Stimulated activated CD4-positive, alpha-beta T cell treated with anti-CD3 and anti-CD28 coated beads, Interleukin-1b, Interleukin-23, amount 100 ng/mL, for 48 hours (primary cell): ENCODE data around the gene PATZ1.
A peak's percentile ranks its signal among the peaks of the same experiment; 100 is the strongest.
"Not testable (repeated sequence)": the region's sequence is repeated elsewhere in the genome, so short reads cannot be mapped to it uniquely, and the experiment has no call there.

Source experiments
- DNase-seq: peaks from one replicate; pipeline ENCODE4 v3.0.0-alpha.2; 2020

PATZ1 gene

GRCh38 chr22:31346255-31346732 lies at the start of gene PATZ1:
Gene PATZ1, minus strand, starts transcription at chr22:31346346. Its CDS starts 744 bp downstream, at chr22:31345602.
- DNase-seq, result peak; percentile 77

- DNase-seq, result no peak
These were observed 48.2 kb upstream of the PATZ1 start for GRCh38 chr22:31394326-31394725.

GRCh38 chr22:31393893-31394292 lies 47.7 kb upstream of the PATZ1 start:
- peak; percentile 6 for DNase-seq

DNA sequence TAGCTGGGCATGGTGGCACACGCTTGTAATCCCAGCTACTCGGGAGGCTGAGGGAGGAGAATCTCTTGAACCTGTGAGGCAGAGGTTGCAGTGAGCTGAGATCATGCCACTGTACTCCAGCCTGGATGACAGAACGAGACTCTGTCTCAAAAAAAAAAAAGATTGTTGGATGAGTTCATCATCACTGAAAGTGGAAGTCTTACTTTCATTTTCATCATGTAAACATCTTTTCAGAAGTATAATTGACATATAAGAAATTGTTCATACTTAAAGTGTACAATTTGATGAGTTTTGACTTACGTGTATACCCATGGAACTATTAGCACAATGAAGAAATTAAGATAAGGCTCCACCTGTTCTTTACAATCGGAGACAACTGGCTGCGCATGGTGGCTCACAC lies 32.5 kb upstream of the PATZ1 start:
- not testable (repeated sequence) for DNase-seq

- no peak for DNase-seq
These were observed 32.0 kb upstream of the PATZ1 start for GRCh38 chr22:31378123-31378522.

GRCh38 chr22:31377612-31378011 lies 31.5 kb upstream of the PATZ1 start:
- DNase-seq, result no peak

DNA sequence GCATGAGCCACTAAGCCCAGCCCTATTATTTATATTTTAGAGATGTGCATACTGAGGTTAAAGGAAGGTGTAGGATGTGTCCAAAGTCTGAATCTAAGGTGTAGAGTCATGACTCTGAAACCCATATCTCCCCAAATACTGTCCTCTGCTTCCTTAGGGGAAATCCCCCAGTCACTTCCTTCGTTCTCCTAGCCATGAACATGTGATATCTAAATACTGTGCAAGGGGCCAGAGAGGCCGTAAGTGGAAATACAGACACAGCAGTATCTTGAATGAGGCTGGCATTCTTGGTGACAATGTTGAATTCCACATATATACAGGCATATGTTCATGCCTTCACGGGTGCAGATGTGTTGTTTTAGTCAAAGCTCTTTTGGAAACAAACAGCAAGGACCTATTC lies 21.3 kb upstream of the PATZ1 start:
- DNase-seq, result no peak

DNA sequence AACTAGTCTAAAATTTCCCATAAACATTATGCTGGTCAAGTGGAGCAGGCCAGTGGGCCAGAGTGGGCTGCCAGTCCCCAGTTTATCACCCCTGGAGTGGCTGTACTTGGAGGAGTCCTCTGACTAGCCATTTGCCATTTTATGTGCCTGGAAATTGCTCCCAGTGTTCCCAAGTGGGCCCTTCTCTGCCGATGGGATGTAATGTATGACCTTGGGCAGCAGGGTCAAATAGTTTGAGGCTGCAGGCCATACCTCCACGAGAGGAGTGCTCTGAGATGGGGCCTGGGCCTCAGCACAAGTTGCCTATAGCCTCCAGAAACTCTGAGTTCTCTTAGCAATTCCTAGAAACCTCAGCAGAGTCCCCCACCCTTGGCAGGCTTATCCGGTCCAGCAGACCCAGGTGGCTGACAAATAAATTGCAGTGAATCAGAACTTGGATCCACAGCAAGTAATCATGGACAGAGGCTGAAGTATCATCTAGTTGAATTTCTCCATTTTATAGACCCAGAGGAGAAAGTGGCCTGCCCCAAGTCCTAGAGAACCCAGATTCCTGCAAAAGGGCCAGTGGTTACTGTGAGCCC lies 17.8 kb upstream of the PATZ1 start:
- no peak for DNase-seq

DNA sequence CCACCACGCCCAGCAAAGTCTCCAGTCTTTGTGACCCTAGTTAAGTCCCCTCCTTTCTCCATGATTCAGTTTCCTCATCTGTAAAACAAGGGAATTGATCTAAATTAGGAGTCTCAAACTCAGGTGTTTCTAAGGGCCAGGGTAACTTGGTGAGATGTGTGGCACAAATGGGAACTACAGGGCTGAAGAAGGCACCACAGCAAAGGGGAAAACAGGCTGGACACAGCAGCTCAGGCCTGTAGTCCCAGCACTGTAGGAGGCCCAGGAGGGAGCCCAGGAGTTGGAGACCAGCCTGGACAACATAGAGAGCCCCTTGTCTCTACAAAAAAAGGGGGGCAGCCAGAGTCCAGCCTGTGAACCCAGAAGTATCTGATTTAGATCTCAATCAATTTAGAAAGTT lies 15.6 kb upstream of the PATZ1 start:
- DNase-seq, result no peak

DNA sequence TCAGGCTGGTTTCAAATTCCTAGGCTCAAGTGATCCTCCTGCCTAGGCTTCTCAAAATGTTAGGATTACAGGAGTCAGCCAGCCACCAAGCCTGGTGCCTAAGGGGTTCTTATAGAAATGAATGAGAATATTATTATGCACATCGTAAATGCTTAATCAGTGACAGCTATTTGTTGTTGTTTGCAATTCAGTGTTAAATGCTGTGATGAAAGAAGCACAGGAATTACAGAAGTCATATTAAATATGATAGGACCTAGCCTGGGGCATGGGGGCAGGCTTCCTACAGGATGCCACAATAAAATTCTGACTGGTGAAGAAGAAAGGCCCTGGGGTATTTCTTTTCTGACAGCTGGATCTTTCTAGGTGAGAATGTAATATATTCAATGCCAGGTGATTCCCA lies 13.9 kb upstream of the PATZ1 start:
- no peak for DNase-seq

DNA sequence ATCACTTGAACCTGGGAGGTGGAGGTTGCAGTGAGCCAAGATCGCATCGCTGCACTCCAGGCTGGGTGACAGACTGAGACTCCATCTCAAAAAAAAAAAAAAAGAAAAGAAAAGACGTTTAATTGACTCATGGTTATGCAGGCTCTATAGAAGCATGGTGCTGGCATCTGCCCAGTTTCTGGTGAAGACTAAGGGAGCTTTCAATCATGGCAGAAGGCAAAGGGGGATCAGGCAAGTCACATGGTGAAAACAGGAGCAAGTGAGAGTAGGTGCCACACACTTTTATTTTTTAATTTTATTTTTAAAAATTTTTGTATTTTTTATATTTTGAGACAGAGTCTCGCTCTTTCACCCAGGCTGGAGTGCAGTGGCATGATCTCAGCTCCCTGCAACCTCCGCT lies 8.4 kb upstream of the PATZ1 start:
- no peak for DNase-seq

- no peak for DNase-seq
These were observed 4.3 kb upstream of the PATZ1 start for GRCh38 chr22:31350410-31350863.

DNA sequence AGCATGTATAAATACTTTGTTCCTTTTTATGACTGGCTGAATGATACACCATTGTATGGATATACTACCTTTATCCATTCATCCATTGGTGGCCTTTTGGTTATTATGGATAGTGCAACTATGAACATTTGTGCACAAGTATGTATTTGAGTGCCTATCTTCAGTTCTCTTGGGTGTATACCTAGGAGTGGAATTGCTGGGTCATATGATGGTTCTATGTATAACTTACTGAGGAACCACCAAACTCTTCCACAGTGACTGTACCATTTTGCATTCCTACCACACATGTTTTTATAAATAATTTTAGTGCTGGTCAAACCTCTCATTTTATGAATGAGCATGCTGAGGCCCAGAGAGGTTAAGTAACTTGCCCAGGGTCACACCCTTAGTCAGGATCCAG lies 3.8 kb upstream of the PATZ1 start:
- no peak for DNase-seq

DNA sequence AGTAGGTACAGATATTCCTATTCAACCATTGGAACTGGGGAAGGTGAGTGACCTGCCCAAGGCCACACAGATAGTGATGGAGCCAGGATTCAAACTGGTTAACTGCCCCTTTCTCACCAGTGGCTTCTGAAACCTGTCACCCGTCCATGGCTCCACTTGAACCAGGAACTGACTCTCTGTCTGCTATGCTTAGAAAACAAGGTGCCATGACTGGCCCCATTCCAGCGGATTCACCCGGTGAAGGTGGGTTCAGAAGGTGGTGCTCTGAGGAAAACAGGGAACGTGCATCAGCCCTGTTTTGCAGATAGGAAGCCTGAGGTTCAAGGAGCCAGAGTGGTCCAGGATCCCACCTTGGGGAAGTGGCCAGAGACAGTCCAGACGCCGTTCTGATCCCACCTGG lies 2.6 kb upstream of the PATZ1 start:
- DNase-seq, result no peak

GRCh38 chr22:31348009-31348337 lies 1.8 kb upstream of the PATZ1 start:
- DNase-seq, result not testable (repeated sequence)

- DNase-seq, result peak; percentile 75
These were observed 1.3 kb upstream of the PATZ1 start for GRCh38 chr22:31347251-31348008.

- peak; percentile 38 for DNase-seq
These were observed 646 bp upstream of the PATZ1 start for GRCh38 chr22:31346733-31347250.

DNA sequence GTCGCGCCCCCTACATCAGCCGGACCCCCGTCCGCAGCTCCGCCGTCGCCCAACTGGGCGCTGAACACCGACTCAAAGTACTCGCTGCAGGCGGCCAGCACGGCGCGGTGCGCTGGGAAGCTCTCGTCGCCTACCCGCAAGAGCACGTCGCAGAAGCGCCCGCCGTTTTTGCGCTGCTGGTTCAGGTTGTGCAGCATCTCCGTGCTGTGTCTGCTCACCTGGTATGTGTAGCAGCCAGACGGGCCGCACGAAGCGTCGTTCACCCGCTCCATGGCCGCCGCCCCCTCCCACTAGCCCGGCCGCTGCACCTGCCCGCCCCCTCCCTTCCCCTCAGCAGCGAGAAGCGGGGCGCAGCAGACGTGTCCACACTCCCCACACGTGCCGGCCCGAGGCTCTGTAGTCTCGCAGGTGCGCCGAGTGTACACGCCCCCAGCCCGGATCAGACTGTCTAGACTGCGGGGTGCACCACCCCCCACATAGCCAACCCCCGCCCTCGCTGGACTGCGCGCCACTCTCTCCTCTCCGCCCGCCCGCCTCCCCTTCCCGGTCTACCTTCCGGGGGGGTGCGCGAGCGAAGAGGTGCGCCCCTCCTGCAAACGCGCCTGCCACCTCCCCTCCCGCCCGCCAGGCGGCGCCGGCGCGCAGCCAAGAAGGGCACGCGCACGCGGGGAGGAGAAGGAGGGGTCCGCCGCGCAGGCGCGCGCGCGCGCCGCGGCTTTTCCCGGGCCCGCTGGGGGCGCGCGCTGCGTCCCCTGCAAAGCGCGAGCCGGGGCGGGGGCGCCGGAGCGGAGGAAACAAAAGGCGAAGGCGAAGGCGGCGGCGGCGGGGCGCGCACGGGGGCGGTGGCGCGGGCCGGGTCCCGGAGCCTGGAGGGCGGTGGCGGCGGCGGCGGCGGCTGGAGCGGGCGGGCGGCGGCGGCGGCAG lies 553 bp downstream of the PATZ1 start:
- peak; percentile 86 for DNase-seq

GRCh38 chr22:31344578-31345330 lies 1.4 kb downstream of the PATZ1 start:
- peak; percentile 24 for DNase-seq

GRCh38 chr22:31344256-31344577 lies 1.9 kb downstream of the PATZ1 start:
- DNase-seq, result peak; percentile 24

DNA sequence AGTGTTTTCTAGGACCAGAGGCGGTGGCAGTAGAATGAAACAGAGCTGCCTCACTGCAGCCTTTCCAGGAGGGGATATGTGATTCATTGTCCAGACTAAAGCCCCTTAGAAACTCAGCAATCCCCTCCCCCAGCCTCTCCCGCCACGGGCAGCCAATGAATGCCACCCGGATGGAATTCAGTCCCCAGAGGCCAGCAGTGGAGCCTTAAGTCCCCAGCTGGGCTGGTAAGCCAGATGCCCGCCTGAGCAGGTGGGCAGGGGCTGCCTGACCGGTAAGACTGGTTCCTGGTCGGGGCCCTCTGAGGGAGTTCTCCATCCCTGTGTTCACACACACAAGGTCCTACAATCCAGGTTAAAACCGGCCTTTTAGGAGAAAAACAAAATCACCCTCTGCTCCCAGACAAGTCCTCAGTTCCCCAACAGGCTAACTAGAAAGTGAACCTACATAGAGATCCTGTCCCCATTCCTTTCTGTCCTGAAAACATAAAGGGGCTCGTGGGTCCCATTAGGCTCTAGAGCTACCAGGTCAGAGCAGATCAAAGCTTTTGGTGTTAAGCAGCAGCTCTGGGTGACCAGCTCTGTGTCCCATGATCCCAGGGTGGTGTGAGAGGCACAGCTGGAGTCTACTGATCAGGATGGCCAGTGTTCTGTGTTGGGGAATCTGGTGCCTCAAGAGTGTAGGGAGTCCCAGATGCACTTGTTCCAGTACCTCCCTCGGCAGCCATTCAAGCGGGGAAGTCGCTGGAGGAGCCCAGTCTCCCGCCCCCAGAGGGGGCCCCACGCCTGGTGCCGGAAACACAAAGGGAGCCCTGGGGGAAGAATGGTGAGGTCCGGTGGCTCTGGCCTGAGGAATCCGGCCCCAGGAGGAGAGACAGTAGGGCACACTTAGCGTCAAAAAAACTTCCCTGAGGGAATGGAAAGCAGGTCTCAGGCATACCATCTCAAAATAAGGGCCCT lies 2.6 kb downstream of the PATZ1 start:
- peak; percentile 37 for DNase-seq
